GM21717 (cell line): ENCODE data around the gene ATXN1.

ENCODE experiments used
- ATAC-seq: cut with Tn5 transposase; IDR thresholded peaks from one replicate; pipeline ENCODE4 v1.9.1; 2021; ENCODE audit warnings: mild to moderate bottlenecking, moderate library complexity; ENCODE audit not compliant: unreplicated experiment

ATXN1 gene

DNA sequence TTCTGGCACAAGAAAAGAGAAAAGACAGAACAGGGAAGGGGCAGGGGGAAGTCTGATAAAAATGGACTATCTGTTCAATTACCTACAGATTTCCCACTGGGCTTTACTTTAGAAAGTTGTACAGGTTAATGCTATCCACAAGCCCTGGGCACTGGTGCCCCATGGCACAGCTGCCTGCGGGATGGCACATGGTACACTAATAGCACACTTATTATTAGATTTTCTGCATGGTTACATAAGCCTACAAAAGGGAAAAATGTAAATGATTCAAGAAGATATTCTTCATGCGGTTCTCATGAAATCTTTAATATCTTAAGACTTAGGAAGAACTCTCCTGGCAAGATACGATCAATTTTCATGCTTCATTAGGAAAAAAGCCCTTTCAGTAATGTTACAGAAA lies 385.4 kb downstream of the ATXN1 start:
- no peak for ATAC-seq

DNA sequence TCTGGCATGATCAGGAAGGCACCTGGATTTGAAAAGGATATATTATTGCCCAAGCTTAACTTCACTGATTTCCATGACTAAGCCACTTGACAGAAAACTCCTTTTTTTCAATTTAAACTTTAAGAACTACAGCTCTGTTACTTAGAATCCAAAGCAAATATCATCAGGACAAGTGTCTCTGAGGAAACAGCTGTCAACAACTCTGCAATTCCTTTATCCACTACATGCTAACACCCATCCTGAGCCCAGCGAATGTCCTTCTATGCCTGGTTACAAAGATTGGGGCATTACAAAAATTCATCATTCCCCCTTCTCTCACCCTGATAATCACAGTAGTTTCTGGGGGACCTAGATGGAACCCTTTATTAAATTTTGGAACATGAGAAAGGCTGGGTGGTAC lies 386.1 kb downstream of the ATXN1 start:
- ATAC-seq = no peak

DNA sequence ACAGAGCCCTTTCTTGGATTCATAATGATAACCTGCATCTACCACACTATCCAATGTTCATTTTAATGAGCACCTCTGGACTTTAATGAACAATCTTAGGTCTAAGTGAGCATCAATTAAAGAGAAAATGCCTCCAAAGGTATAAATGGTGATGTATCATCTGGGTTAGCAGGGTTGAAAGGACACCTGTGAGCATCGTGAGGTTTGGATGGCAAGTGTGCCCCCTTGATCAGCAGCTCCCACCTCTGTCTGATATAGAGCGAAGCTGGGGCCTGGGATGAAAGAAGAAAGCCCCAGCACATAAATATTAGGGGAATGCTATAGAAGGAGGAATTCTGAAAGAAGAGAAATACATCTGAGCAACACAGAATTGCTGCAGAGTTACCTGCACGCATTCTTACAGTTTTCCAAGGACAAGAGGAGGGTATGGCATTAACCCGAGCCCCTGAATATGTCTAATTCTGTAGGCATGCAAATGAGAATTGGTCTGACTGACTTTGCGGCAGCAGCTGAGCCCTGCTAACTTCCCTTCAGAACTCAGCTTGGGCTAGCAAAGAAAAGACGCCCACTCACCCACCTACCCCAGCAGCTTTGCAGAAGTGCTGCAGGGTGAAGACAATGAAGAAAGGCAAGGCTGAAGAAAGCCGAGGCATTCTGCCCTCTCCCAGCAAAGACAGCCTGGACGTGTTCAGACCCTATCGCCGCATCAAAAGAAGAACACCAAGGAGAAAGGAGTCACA lies 386.6 kb downstream of the ATXN1 start:
- ATAC-seq = peak; percentile 80

DNA sequence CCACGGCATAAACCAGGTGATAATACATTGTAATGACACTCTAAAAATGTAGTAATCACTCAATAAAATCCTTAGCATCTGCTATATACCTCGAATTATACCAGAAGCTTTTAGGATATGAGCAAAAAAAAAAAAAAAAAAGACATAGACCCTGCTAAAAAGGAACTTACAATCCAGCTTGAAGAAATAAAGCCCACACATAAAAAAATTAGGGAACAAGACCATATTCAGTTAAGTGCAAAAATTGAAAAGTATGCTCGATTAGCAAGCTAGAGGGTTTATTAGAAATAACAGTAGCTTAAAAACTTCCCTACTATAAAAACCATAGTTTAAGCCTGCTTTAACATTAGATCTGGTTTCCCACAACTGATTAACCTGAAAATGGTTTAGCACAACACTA lies 387.2 kb downstream of the ATXN1 start:
- no peak for ATAC-seq

DNA sequence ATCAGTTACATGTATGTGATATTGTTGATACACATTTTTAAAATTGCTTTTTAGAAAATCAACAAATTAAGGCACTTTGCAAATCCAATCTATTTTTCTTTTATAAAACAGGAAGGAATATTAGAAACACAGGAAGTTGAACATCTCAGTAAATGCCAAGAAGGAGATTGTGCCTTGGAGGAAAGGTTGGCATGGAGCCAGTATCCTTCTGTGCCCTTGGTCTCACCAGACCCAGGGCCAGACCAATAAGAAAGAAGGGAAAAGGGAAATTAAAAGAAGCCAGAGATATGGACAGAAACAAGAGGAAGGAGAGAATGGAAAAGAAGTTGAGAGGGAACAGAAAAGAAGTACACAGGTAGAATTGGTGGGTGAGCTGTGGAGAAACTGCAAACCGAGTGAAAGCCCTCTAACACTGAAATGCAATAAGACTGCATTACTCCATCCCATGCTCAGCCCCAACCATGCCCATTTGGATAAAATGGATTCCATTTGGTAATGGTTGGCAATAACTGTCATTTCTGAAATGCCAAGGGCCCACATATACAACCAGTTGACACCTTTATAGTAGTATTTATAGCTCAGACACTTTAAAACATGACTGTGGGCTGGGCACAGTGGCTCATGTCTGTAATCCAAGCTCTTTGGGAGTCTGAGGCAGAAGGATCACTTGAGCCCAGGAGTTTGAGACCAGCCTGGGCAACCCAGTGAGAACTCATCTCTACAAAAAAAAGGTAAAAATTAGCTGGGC lies 389.1 kb downstream of the ATXN1 start:
- ATAC-seq = no peak

DNA sequence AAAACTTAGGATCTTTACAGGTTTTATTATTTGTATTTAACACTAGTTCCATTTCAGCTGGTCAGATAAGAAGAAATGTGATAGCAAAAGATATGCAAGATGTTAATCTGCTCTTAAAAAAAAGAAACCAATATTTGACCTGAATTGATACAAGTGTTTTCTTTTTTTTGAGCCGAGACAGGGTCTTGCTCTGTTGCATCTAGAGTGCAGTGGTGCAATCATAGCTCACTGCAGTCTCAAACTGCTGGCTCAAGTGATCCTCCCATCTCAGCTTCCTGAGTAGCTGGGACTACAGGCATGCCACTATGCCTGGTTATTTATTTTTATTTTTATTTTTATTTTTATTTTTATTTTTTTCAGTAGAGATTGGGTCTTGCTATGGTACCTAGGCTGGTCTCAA lies 389.9 kb downstream of the ATXN1 start:
- no peak for ATAC-seq

DNA sequence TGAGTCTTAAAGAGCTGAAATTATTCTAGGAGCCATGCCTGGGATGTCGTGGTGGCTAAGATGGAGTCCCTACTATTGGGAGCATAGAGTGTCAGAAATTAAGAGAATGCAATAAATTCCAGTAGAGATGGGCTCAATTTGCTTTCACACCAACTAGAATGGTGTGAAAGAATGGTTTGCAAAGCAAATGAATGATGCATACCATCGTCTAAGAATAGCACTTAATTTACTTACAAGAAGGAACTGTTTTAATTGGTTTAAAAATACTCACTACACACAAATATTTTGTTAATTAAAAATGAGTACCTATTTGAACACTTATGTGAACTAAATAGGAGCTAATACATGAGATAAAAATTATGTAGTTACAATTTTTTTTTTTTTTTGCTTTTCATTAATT lies 390.3 kb downstream of the ATXN1 start:
- no peak for ATAC-seq

DNA sequence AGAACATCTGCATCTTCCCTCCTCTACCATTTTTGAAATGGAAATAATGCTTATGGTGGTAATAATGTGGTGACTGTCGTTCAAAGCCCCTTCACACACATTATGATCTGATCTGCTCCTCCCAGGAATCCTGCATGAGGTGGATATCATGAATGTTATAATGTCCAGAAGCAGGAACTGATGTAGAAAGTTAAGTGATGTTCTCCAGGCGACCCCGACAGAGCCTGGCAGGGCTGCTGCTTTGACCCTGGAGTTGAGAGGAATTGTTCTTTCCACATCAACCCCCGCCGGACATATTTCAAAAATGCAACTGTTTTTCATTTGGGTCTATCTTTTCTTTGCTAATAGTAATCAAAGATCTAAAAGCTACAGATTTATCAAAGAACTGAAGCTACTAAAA lies 391.3 kb downstream of the ATXN1 start:
- ATAC-seq = no peak

DNA sequence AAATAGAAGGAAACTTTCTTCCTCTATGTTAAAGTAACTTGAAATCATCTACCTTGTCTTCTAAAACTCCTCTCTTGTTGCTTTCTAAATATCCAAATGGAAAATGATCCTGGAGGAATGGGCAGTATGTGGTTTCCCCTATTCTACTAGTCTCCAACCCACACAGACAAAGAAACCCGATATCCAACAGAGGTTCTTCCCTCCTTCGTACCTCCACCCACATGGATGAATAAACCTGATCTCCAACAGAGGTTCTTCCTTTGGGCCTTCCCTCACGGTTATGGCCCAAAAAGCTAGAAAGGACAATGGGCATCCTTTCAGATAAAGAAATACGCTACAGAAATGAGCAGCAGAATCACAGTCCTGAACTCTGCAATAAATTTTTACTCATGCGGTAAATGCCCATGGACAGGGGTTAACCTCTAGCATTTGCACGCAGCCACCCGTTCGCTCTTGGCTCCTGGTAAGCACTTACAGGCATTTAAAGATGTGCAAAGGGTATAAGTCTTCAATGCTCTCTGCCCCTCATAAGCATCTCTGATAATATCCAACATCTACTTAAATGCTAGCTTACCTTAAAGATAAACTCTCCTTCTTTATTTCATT lies 392.0 kb downstream of the ATXN1 start:
- no peak for ATAC-seq

DNA sequence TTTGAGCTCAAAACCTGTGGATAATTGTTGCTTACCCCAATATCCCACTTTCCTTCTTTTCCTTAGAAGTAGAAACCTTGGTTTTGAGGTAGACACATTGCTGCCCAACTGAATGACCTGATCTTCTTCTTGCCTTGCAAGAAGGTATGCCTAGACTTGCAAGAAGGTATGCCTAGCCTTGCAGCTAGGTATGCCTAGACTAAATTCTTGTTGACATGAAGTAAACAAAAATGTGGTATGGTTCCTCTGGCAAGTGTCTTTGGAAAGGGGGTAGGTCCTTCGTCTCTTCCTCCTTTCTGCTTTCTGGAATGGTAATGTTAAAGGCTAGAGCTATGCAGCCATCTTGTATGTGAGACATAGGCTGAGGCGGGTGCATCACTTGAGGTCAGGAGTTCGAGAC lies 393.7 kb downstream of the ATXN1 start:
- no peak for ATAC-seq

DNA sequence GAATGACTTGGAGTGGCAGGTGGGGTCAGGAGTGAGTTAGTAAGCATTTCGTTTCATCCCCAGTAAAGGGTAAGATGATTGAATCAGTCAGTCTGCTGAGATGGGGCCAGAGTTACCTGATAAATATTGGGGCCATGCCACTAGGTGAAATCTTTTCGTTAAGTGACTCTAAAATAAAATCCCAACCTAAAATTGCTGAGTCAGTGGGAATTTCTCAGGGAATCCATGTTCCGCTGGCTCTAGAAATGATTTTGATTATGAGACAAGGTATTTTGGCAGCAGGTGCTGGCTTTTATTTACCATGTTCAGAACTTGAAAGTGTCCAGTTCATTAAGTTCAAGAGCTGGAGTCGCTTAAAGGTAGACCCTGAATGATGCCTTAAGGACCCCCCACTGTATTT lies 397.5 kb downstream of the ATXN1 start:
- ATAC-seq = no peak

DNA sequence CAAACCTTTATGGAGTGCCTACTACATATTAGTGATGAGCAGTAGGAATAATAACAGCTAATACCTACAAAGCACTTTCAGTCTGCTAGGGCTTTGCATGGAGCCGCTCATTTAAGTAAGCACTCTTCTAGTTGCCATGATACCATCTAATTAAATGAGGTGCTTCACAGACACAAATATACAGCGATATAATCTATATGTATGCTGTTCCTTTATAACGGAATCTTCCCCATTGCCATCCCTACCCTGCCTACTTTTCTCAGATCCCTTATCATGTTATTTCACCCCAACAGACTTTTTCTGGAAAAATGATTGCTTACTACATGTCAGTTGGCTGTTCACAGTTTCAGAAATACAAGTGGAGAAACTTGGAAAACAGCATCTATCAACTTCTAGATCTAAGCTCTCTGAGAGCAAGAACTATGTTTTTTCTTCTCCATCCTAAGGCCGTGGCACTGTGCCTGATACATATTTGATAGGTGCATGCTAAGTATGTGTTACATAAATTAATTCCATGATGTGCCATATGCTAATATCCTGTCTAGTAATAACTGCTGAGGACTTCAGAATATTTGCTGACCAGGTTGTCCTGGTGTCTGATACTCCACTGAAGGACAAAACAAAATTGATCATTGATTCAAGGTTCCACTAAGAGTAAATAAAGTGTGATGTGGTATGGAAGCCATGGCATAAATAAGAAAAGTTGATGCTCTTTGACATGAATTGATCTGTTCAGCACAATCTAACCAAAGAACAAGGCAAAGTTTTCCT lies 398.3 kb downstream of the ATXN1 start:
- no peak for ATAC-seq

DNA sequence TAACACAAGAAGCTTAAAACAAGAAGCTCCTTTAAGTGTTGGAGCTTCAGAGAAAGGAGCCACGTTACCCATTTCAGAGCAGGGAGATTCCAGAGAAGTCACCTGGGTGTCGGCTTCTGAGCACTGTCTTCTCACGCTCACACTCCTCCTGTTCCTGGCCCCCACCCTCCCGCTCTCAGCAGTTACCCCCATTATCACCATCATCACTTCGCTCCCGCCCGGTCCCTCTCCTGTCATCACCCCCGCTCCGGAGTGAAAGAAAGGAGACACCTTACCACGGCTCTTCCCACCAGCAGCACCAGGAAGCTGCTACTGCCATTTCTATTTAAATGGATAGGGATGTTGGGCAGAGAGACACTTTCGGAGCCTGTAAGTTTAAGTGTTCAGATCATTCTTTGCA lies 399.0 kb downstream of the ATXN1 start:
- no peak for ATAC-seq

DNA sequence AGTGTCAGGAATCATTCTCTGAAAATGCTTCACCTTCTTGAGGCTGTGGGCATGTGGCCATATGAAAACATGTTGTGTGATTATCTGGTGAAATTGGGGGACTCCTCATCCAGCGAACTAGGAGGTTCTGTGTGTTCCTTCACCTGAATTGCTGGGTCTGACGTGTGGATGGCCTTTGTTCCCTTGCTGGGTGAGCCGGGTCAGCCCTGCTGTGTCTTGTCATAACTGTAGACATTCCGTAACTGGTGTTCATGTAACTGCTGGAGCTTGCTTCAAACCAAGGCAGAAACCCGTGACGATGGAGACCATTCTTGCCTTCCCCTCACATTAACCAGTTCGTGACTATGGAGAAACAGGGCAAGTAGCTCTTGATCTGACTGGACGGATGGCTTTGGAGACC lies 399.4 kb downstream of the ATXN1 start:
- no peak for ATAC-seq

DNA sequence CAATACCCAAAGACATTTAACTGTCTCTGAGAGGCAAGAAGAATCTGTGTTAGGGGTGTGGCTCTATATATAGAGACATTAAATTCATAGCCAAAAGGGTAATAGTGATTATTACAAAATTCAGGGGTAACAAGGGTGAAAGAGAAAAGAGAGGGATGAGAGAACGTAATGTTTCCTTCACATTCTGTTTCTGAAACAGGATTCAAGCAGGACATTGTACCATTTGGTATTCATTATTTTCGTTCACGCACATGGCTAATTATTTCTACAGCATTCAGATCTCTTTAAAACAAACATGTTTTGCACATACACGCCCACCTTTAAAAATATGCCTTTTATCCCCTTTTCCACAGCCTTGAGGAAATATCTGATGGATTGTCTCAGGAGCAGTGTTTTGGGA lies 400.1 kb downstream of the ATXN1 start:
- ATAC-seq = no peak

DNA sequence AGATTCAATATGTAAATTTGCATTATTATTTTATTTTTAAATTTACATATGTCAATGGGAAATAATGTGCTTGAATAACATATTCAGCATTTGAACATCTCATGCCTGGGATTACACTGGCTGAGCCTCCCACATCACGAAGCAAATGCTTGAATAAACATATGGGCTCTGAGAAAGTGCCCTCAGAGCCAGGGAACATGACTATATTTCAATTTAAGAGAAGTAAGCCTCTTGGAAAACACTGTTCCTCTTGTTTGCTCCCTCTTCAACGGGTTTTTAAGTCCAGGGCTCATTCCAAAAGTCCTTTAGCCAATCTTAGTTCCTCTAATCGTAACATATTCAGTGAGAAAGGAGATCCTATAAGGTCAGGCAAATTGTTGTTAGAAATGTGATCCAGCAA lies 400.9 kb downstream of the ATXN1 start:
- no peak for ATAC-seq

DNA sequence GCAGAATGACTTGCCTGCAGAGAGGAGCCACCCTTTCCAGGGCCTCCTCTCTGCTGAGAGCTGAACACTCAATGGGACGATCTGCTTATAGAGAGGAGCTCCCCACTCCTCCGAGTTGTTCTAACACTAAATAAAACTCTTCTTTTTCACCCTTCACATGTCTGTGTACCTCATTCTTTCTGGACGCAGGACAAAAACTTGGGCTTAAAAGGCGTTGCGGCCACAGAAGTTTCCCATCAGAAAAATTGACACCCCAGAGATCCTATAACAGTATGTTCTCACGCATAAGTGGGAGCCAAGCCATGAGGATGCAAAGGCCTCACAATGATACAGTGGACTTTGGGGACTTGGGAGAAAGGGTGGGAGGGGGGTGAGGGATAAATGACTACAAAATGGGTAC lies 401.7 kb downstream of the ATXN1 start:
- no peak for ATAC-seq

DNA sequence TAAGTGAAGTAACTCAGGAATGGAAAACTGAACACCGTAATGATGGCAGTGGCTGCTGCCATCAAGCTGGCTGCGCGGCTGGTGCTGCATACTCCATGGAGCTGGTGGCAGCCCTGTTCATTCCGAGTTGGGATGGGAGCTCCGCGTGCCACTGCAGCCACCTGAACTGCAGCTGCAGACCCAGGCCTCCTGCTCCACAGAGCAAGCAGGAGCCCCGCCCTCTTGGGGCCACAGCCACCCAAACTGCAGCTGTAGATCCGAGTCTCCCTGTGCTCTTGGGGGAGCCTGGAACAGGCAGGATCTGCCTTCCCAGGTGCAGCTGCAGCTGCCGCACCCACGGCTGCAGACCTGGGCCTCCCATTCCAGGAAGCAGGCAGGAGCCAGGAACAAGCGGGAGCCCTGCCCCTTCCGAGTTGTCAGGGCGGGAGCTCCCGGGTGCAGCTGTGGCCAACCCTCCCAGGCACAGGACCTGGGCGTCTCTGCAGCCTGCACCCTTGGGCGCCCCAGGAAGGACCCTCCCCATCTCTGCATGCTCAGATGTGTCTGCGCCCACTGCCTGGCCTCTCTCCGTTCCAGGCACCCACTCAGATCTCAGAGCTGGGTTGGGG lies 402.6 kb downstream of the ATXN1 start:
- no peak for ATAC-seq

DNA sequence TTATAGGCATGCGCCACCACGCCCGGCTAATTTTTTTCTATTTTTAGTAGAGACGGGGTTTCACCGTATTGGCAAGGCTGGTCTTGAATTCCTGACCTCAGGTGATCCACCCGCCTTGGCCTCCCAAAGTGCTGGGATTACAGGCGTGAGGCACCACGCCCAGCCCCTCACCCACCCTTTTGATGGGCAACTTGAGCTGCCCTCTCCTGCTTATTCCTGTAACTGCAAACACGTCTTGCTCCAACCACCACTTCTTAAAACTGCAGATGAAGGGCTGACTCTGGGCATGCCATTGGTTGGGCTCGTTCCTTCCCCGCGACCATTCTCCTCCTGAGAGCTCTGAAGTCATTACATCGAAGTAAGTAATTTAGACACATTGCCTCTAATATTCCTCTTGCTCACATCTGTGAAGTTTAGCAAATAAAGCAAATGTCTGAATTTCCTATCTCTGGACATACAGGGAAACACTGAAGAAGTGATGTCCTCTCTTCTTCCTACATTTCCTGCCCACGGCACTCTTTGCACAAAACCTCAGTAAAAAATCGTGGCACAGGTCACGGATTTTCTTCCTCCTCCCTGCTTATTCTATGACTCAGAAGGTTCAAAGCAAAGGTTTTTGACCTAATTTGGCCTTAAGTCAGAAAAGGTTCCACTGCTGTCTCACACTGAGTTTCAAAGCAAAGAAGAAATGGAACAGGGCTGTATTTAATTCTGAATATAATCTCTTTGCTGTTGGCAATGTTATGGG lies 405.4 kb downstream of the ATXN1 start:
- ATAC-seq = no peak

DNA sequence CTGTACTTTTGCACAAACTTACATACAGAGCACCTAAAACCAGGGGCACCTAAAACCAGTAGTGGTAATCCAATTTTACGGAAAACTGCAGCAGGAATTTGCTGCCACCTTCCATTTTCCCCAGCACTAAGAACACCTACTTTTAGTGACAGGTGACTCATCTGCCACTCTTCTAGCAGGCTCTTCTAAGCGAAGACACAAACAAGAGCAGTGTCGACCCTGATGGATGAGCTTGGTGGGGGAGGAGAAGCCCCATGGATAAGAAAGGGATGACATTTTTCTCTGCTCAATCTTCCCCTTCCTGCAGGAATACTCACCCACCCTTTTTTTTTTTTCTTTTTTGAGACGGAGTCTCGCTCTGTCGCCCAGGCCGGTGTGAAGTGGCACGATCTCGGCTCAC lies 406.0 kb downstream of the ATXN1 start:
- no peak for ATAC-seq
